Measurements from ENCODE around the gene SYNPO2. TPM values are rescaled to one million over a fixed set of nuclear protein-coding genes. Genes with fewer than 3 reads are reported as not detected.

SYNPO2 gene
- total RNA-seq, 1 experiment from 2014 or later: 0.93 TPM

GRCh38 chr4:118918388-118918787, 29.7 kb downstream of the SYNPO2 start:
- Histone ChIP-seq H3K36me3 (ENCODE audit: control insufficient read depth in 1 of 2, insufficient read depth in 2 of 2, low read length in 2 of 2) (no peaks in the 10 kb centered on the region), H3K27me3 (ENCODE audit: insufficient read depth, low read length) (no peaks in the 10 kb centered on the region), H3K27ac (ENCODE audit: low read depth, low read length) (no peak overlapping the region), H4K20me1 (ENCODE audit: insufficient read depth) (no peaks in the 10 kb centered on the region), H3K9me2 (ENCODE audit: insufficient read depth) (peaks cover 5% of the 10 kb centered on the region; the same call in 1 of the 2 replicates), H2AFZ (ENCODE audit: low read depth, low read length, poor library complexity, severe bottlenecking) (no peak overlapping the region), H3K4me3 (replicated peaks in 1 of 2; ENCODE audit: low read depth in 1 of 2, low read length in 2 of 2) (no peak overlapping the region), H3K79me2 (ENCODE audit: insufficient read depth, low read length) (no peaks in the 10 kb centered on the region), H3K4me1 (ENCODE audit: control insufficient read depth in 1 of 2, insufficient read depth in 2 of 2, low read length in 2 of 2) (peaks cover 0 to 4% of the 10 kb centered on the region in 2 experiments; a peak in 2 of 4 replicates), H3K4me2 (ENCODE audit: low read length) (peak overlapping the region; percentile 19; the same call in 1 of the 2 replicates), H3K9ac (ENCODE audit: low read length) (no peak overlapping the region), H3K9me3 (ENCODE audit: control insufficient read depth in 1 of 2, insufficient read depth in 1 of 2, low read depth in 1 of 2, low read length in 2 of 2) (no peaks in the 10 kb centered on the region)
- intact Hi-C loops (cut with micrococcal nuclease): no loop called here
- ChIA-PET RAD21 (ENCODE audit: low non-redundant PET in 1 of 2, low total read pairs in 2 of 2, uncharacterized antibody in 2 of 2, unreplicated experiment in 2 of 2) (no interaction called here), CTCF (no interaction called here), POLR2A (no interaction called here)
- ATAC-seq (no peak), DNase-seq (ENCODE audit: low read depth, low spot score) (no peak)
- TF ChIP-seq CEBPB (IDR thresholded peaks at IDR 0.05; ENCODE audit: low read depth) (no peak), POLR2A (IDR thresholded peaks at IDR 0.05; ENCODE audit: borderline replicate concordance, extremely low read depth, insufficient read depth, insufficient read length) (no peak), ELF1 (IDR thresholded peaks at IDR 0.05; ENCODE audit: borderline replicate concordance, low read depth) (no peak), TCF7L2 (IDR thresholded peaks at IDR 0.05; ENCODE audit: borderline replicate concordance, extremely low read depth, insufficient read depth, insufficient read length) (no peak), EZH2phosphoT487 (IDR thresholded peaks at IDR 0.05; ENCODE audit: borderline replicate concordance) (no peak), EZH2 (IDR thresholded peaks at IDR 0.05) (no peak), ZNF274 (IDR thresholded peaks at IDR 0.05; ENCODE audit: low read depth, low read length) (no peak), POLR2AphosphoS5 (IDR thresholded peaks at IDR 0.05; ENCODE audit: low read depth, low read length) (no peak), ZFX (IDR thresholded peaks at IDR 0.05) (no peak), FOSL1 (IDR thresholded peaks at IDR 0.05; ENCODE audit: low read depth) (no peak), YY1 (IDR thresholded peaks at IDR 0.05; ENCODE audit: extremely low read depth, insufficient replicate concordance, low read depth, low read length) (no peak), EGR1 (IDR thresholded peaks at IDR 0.05; ENCODE audit: low read depth) (no peak), JUND (IDR thresholded peaks at IDR 0.05) (no peak), SIN3A (IDR thresholded peaks at IDR 0.05; ENCODE audit: low read depth) (no peak), SP1 (IDR thresholded peaks at IDR 0.05; ENCODE audit: low read depth) (no peak), SRF (IDR thresholded peaks at IDR 0.05; ENCODE audit: low read depth) (no peak)
- TF ChIP-seq, protein P1, sequence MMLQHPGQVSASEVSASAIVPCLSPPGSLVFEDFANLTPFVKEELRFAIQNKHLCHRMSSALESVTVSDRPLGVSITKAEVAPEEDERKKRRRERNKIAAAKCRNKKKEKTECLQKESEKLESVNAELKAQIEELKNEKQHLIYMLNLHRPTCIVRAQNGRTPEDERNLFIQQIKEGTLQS (IDR thresholded peaks at IDR 0.05): no peak
- TF ChIP-seq, protein P2, sequence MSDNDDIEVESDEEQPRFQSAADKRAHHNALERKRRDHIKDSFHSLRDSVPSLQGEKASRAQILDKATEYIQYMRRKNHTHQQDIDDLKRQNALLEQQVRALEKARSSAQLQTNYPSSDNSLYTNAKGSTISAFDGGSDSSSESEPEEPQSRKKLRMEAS (IDR thresholded peaks at IDR 0.05): no peak
- TF ChIP-seq, protein P3, sequence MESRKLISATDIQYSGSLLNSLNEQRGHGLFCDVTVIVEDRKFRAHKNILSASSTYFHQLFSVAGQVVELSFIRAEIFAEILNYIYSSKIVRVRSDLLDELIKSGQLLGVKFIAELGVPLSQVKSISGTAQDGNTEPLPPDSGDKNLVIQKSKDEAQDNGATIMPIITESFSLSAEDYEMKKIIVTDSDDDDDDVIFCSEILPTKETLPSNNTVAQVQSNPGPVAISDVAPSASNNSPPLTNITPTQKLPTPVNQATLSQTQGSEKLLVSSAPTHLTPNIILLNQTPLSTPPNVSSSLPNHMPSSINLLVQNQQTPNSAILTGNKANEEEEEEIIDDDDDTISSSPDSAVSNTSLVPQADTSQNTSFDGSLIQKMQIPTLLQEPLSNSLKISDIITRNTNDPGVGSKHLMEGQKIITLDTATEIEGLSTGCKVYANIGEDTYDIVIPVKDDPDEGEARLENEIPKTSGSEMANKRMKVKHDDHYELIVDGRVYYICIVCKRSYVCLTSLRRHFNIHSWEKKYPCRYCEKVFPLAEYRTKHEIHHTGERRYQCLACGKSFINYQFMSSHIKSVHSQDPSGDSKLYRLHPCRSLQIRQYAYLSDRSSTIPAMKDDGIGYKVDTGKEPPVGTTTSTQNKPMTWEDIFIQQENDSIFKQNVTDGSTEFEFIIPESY (IDR thresholded peaks at IDR 0.05; ENCODE audit: extremely low read depth, insufficient replicate concordance, low read length): no peak
- TF ChIP-seq, protein P4, sequence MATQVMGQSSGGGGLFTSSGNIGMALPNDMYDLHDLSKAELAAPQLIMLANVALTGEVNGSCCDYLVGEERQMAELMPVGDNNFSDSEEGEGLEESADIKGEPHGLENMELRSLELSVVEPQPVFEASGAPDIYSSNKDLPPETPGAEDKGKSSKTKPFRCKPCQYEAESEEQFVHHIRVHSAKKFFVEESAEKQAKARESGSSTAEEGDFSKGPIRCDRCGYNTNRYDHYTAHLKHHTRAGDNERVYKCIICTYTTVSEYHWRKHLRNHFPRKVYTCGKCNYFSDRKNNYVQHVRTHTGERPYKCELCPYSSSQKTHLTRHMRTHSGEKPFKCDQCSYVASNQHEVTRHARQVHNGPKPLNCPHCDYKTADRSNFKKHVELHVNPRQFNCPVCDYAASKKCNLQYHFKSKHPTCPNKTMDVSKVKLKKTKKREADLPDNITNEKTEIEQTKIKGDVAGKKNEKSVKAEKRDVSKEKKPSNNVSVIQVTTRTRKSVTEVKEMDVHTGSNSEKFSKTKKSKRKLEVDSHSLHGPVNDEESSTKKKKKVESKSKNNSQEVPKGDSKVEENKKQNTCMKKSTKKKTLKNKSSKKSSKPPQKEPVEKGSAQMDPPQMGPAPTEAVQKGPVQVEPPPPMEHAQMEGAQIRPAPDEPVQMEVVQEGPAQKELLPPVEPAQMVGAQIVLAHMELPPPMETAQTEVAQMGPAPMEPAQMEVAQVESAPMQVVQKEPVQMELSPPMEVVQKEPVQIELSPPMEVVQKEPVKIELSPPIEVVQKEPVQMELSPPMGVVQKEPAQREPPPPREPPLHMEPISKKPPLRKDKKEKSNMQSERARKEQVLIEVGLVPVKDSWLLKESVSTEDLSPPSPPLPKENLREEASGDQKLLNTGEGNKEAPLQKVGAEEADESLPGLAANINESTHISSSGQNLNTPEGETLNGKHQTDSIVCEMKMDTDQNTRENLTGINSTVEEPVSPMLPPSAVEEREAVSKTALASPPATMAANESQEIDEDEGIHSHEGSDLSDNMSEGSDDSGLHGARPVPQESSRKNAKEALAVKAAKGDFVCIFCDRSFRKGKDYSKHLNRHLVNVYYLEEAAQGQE (IDR thresholded peaks at IDR 0.05; ENCODE audit: low read depth): no peak
- BruUV-seq (replicated peaks): no TSS peak
